ENCODE measurements around the gene COL4A1.

Gene COL4A1

GRCh38 chr13:110294622-110295021 lies 12.3 kb downstream of the COL4A1 start:
- DNase-seq (ENCODE audit: low spot score) (no peak), FAIRE-seq (no peak)

DNA sequence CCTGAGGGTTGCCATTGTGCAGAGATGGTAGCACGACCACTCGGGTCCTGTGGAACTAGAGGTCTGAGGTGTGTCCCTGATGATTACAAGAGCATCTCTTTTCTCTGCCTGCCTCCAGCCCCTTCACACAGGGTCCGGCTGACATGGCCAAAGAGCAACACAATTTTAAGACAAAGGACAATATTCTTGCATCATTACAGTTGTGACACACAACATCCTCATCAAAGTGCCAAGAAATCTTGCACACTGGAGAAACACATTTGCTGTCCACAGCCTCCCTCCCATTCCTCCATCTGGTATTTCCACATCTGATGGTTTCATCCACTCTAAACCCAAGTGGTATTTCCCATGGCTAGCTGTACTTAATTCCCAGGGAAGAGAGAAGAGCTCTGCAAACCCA lies 12.8 kb downstream of the COL4A1 start:
- no peak for DNase-seq (ENCODE audit: low spot score)
- no peak for FAIRE-seq

GRCh38 chr13:110293649-110294048 lies 13.3 kb downstream of the COL4A1 start:
- FAIRE-seq (no peak), DNase-seq (ENCODE audit: low spot score) (no peak)

GRCh38 chr13:110293037-110293436 lies 13.9 kb downstream of the COL4A1 start:
- DNase-seq (ENCODE audit: low spot score) (no peak), FAIRE-seq (no peak)

DNA sequence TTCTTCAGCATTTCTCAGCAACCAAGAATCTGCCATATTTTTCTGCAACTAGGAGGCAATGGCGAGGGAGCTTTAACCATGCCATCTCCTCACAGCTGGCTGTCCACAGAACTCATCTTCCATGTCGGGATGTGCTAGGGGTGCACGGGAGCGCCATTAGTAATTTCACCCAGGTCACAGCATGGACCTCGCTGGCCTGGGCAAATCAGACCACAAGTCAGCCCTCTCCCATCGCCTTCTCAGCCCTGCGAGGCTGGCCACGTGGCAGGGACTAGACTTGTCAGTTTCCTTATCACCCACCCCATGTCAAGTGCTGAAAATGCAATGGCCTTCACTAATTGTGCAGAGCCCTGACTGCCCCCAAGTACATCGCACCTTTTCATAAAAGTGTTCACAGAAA lies 15.7 kb downstream of the COL4A1 start:
- FAIRE-seq: no peak
- DNase-seq (ENCODE audit: low spot score): no peak

DNA sequence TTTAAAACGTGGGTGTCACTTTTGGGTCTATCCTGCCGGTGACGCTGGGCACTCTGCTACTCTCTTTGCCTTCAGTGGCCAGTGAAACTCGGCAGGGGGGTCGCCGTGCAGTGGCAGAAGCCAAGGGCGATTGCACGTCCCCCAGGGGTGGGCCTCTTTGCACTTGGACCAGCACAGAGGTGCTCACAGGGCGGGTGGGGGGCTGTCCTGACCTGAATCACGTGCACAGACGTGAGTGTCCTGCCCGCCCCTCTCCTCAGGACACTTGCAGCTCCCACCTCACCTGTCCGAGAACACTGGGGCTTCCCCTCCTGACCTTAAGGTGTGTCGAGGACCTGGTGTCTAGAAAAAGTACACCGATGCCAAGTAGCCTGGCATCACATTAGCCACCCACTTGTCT lies 16.1 kb downstream of the COL4A1 start:
- no peak for FAIRE-seq
- DNase-seq (ENCODE audit: low spot score): no peak

DNA sequence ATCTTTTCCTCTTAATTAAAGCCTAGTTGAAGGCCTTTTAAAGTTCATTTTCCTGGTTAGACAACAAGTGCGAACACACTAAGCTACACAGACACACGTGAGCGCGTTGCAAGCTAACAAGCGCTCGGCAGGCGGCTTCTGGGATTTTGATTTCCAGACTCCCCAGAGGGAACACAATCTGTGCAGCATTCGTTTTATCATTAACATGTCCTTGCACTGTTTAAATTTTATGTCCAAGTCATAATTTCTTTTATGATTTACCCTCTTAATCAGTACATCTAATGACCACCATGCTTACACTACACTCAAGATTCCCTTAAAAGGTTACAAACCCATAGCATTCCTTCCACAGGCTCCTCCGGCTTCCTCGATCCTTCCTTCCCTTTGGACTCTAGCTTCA lies 16.8 kb downstream of the COL4A1 start:
- FAIRE-seq: no peak

GRCh38 chr13:110289661-110290060 lies 17.3 kb downstream of the COL4A1 start:
- DNase-seq (ENCODE audit: low spot score) (no peak), FAIRE-seq (no peak)

More for the DNA sequence above, 16.8 kb downstream of the COL4A1 start:
- no peak for DNase-seq (ENCODE audit: low spot score)

- FAIRE-seq (no peak), DNase-seq (ENCODE audit: low spot score) (no peak)
These were observed 17.8 kb downstream of the COL4A1 start for GRCh38 chr13:110289174-110289573.

- DNase-seq (ENCODE audit: low spot score) (no peak), FAIRE-seq (no peak)
These were observed 19.8 kb downstream of the COL4A1 start for GRCh38 chr13:110286833-110287819.

DNA sequence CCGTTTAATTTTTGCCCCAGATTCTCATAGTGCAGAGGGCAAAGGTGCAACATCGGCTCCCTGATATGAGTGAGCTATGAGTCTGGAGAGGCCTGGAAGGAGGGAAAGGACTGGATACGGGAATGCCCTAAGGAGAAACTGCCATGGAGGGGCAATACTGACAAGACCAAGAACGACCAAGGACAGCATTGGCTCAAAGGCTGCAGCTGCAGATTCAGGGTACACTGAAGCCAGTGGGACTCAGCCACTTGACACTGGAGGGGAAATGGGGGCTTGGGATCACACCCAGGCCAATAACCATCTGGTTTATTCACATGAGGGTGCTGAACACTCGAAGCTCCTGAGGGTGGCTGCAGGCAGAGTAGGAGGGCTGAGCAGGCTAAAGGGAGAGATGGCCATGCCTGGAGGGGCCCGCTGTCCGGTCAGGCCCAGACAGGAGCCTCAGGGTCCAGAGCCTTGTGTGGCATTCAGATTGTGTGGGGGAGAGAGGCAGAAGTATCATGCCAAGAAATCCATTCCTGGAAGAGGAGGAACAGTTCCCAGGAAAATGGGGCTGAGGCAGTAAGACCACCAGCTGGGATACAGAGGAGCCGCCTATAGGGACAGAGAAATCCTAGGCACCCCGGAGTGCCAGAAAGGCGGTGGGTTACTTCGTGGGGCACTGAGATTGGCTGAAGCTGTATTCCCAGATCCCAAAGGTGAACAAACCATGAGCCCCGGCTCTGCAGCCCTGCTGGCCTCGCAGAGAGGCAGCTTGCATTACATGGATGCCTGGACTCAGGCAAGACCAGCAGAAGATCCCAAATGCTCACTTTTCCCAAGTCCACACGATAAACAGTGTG lies 20.7 kb downstream of the COL4A1 start:
- no peak for DNase-seq (ENCODE audit: low spot score)
- no peak for FAIRE-seq

GRCh38 chr13:110284779-110285484 lies 22.0 kb downstream of the COL4A1 start:
- FAIRE-seq (no peak), DNase-seq (ENCODE audit: low spot score) (no peak)

DNA sequence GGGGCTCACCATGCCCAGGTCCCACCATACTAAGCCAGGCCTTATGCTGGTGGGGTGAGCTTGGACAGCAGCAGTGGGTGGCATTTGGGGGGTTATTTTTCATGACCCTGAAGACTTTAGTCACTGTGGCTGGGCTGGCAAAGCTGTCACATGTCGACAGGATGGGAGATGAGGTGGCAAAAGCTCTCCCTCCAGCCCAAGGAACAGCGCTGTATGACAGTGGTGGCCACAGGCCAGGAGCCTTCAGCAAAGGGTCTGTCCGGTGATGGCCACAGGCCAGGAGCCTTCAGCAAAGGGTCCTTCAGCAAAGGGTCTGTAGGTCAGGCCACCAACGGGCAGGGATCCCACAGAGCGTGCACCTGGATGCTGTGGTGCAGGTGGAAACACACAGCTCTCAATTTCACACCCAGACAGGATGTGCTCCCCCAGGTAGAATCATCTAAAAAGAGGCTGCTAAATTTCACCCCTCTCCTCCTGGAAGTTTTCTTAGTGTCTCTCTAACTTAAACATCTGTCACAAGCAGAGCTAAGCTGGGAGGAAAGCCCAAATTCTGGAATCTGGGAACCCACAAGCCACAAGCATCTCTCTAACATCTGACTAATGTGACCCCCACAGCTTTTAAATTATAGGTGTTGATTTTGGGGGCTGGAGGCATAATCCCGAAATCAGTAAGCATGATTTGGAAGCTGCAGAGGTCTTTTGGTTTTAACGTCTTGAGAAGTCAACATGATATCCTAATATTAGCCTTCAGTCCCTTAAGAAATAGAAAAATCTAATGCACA lies 23.0 kb downstream of the COL4A1 start:
- FAIRE-seq: no peak
- no peak for DNase-seq (ENCODE audit: low spot score)

- DNase-seq (ENCODE audit: low spot score) (no peak), FAIRE-seq (no peak)
These were observed 24.6 kb downstream of the COL4A1 start for GRCh38 chr13:110282316-110282841.

DNA sequence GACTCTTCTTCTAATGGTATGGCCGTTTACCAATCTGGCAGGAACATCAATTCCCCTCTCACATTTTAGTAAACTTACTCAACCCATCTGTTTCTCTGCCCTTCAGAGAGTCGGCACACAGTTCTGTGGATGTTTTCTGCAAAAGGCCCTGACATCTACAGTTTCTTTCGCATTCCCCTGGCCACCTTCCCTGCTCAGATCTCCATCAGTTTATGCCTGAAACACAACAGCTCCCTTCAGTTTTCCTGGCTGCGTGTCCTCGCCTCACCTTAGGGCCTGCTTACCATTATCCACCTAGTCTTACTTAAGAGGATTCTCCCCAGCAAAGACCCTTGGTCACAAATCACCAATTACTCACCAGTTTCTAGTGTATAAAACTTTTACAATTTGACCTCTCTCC lies 25.2 kb downstream of the COL4A1 start:
- FAIRE-seq (no peak), DNase-seq (ENCODE audit: low spot score) (no peak)

DNA sequence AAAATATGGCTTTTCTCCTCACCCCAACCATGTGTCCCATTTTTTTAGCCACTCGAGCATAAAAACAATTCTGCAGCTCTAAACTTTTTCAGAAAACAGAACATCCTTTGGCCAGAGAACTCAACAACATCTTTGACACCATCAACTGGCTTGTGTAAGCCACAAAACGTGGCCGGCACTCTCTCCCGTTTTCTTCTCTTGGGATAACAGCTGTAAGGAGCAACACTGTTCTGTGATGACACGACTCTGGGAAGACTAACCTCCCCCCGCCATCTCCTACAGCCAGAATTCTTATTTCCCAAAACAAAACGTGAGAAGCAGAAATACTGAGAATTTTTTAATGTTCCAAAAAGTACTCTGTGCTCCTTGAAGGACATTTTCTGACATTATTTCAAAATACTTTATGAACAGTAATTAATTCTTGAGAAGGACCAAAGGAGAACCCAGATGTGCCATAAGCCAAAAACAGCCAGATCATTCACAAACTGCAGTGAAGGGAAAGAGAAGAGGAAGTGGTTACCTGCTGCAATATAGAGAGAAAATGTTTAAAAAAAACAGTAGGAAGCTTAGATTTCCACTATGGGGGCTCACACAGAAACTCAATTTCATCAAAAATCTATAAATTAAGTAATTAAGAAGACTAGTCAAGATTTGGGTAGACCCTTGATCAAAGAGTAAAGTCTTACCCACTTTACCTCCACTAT lies 25.8 kb downstream of the COL4A1 start:
- no peak for FAIRE-seq

GRCh38 chr13:110280231-110280813 lies 26.6 kb downstream of the COL4A1 start:
- FAIRE-seq: no peak

More for the DNA sequence above, 25.8 kb downstream of the COL4A1 start:
- no peak for DNase-seq (ENCODE audit: low spot score)

DNA sequence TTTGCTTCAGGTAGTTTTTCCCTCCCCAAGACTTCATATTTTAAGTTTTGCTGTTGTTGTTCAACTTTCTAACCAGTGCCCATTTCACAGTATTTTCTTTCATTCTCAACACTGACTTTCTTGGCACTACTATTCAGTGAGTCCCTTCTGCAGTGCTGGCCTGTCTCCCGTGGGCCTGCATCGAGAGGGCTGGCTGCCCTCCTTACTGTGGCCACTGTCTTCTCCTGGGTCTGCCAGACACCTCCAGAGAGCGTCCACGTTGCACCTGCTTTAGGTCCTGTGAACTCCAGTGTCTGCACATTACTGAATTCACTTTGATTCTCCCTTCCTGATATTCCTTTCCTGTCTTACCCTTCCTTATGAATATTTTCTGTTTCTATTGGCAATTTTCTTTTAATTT lies 27.3 kb downstream of the COL4A1 start:
- FAIRE-seq: no peak
- no peak for DNase-seq (ENCODE audit: low spot score)

More at GRCh38 chr13:110280231-110280813, 26.6 kb downstream of the COL4A1 start:
- DNase-seq (ENCODE audit: low spot score): no peak

- FAIRE-seq (no peak), DNase-seq (ENCODE audit: low spot score) (no peak)
These were observed 28.1 kb downstream of the COL4A1 start for GRCh38 chr13:110278859-110279258.

All from RCC 7860 (cell line).